ENCODE results near the gene REELD1. TPM values are rescaled to one million over a fixed set of nuclear protein-coding genes. Genes with fewer than 3 reads are reported as not detected.

The REELD1 gene
- total and polyA plus RNA-seq, 8 donors, result 0.30 to 0.73 TPM; not detected in 6

DNA sequence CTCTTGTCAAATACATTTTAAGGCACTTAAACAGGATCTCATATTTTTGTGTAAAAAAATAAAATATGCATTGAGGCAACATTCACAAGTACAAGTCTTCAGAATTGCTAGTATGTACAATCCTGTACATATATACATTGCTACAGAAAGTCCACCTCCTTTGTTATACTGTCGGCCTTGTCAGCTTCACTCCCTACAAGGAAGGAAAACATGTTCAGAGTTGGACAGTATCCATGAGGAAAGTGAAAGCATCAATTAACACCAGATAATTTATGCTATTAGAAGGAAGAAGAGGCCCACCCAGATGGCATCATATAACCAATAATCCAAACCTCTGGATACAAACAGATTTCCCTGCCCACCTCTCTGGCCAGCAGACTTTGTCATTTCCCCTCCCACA is 42.0 kb downstream of the REELD1 start:
- intact Hi-C loops (cut with DNase I; ENCODE audit: low total_unique reads), result no loop called here
- DNase-seq, result peak in 1 of 2 donors; percentile 30
- WGBS, 5 donors, result 22 to 59% (median 26%) methylated on average over 1 of the region's 1 CpG

DNA sequence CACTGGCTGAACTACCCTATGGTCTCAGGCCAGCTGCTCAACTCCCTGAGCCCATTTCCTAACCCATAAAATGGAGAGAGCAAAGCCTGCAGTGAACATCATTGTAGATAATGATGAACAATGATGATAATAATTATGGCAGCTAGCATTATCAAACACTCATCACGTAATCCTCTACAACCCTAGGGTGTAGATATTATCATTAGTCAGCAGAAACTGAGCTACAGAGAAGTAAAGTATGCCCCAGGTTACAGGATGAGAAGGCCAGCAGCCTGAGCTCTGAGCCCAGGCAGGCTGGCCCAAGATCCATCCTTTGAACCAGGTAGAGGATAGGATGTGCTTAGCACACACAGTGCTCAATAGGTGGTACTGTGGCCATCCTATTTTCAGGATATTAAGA is 43.2 kb downstream of the REELD1 start:
- H3K4me3 ChIP-seq, result no peak overlapping the region
- H3K9me3 ChIP-seq, result no peaks in the 10 kb centered on the region
- no peak for TF ChIP-seq EP300 (IDR thresholded peaks at IDR 0.05)
- TF ChIP-seq POLR2A (IDR thresholded peaks at IDR 0.05), result no peak
- TF ChIP-seq POLR2AphosphoS5 (IDR thresholded peaks at IDR 0.05), result no peak
- TF ChIP-seq, protein P1, sequence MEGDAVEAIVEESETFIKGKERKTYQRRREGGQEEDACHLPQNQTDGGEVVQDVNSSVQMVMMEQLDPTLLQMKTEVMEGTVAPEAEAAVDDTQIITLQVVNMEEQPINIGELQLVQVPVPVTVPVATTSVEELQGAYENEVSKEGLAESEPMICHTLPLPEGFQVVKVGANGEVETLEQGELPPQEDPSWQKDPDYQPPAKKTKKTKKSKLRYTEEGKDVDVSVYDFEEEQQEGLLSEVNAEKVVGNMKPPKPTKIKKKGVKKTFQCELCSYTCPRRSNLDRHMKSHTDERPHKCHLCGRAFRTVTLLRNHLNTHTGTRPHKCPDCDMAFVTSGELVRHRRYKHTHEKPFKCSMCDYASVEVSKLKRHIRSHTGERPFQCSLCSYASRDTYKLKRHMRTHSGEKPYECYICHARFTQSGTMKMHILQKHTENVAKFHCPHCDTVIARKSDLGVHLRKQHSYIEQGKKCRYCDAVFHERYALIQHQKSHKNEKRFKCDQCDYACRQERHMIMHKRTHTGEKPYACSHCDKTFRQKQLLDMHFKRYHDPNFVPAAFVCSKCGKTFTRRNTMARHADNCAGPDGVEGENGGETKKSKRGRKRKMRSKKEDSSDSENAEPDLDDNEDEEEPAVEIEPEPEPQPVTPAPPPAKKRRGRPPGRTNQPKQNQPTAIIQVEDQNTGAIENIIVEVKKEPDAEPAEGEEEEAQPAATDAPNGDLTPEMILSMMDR (IDR thresholded peaks at IDR 0.05), result no peak
- intact Hi-C loops (cut with DNase I; ENCODE audit: low total_unique reads), result no loop called here
- H3K27me3 ChIP-seq, result no peaks in the 10 kb centered on the region
- WGBS, 5 donors, result 91 to 100% (median 97%) methylated on average over 1 of the region's 1 CpG
- DNase-seq, result no peak
- peaks cover 0 to 32% (median 6%) of the 10 kb centered on the region in 4 donors for H3K4me1 ChIP-seq
- peaks cover 0 to 22% (median 14%) of the 10 kb centered on the region in 4 donors for H3K36me3 ChIP-seq
- no peak overlapping the region for H3K27ac ChIP-seq

More for the DNA sequence above, 42.0 kb downstream of the REELD1 start:
- TF ChIP-seq POLR2A (IDR thresholded peaks at IDR 0.05) (no peak), EP300 (IDR thresholded peaks at IDR 0.05) (no peak), POLR2AphosphoS5 (IDR thresholded peaks at IDR 0.05) (no peak)
- TF ChIP-seq, protein P1 (IDR thresholded peaks at IDR 0.05), result no peak
- Histone ChIP-seq H3K4me1 (peaks cover 0 to 34% (median 5%) of the 10 kb centered on the region in 4 donors), H3K4me3 (no peak overlapping the region), H3K9me3 (no peaks in the 10 kb centered on the region), H3K36me3 (peaks cover 0 to 22% (median 14%) of the 10 kb centered on the region in 4 donors), H3K27me3 (no peaks in the 10 kb centered on the region), H3K27ac (peak overlapping the region in 3 of 5 donors; percentile 9 to 56 (median 17))

DNA sequence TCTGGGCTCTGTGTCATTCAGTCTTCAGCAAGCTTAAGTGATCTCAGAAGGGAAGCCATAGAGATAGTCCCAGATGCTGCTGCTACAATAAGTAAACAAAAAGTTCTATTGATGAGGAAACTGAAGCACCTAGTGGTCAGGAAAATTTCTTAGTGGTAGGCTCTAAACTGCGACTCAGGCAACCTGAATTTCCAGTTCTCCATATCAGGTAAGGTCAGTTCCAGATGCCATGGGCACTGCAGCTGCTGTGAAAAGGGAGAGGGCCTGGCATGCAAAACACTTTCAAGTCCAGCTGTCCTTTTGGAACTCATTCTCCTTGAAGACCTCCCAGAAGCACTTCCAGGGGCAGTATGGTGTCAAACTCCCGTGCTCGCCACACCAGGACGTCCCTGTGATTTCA is 46.2 kb downstream of the REELD1 start:
- intact Hi-C loops (cut with DNase I; ENCODE audit: low total_unique reads), result no loop called here
- TF ChIP-seq POLR2A (IDR thresholded peaks at IDR 0.05), result no peak
- peak in 1 of 3 donors; percentile 16 for TF ChIP-seq POLR2AphosphoS5 (IDR thresholded peaks at IDR 0.05)
- Histone ChIP-seq H3K4me1 (peaks cover 0 to 23% (median 4%) of the 10 kb centered on the region in 4 donors), H3K36me3 (peaks cover 0 to 22% (median 14%) of the 10 kb centered on the region in 4 donors), H3K27me3 (no peaks in the 10 kb centered on the region), H3K9me3 (no peaks in the 10 kb centered on the region), H3K4me3 (no peak overlapping the region), H3K27ac (no peak overlapping the region)
- WGBS, 5 donors, result 70 to 76% (median 74%) methylated on average over 4 of the region's 4 CpGs
- peak; percentile 51 to 54 for DNase-seq

DNA sequence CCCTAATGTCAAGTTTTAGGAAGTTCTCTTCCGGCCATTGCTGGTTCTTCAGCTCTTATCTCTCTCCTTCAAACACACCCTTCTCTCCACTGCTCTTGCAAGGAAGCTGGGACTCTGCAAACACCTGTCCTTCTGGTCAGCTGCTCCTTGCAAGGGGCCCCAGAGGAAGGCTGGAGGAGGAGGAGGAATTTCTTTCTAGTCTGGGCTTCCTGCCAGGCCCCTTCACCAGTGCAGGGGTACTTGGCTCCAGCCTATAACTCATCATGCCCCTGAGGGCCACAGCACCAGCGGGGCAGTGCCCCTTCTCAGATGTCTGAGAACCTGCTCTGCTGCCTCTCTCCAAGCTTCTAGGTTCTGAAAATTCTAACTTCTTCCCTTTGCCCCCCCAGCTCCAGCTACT is 46.7 kb downstream of the REELD1 start:
- Histone ChIP-seq H3K27me3 (no peaks in the 10 kb centered on the region), H3K4me3 (no peak overlapping the region), H3K27ac (peak overlapping the region in 1 of 5 donors; percentile 29), H3K36me3 (peaks cover 0 to 21% (median 14%) of the 10 kb centered on the region in 4 donors), H3K4me1 (peaks cover 0 to 17% (median 4%) of the 10 kb centered on the region in 4 donors), H3K9me3 (no peaks in the 10 kb centered on the region)
- TF ChIP-seq, protein P1 (IDR thresholded peaks at IDR 0.05), result no peak
- TF ChIP-seq POLR2AphosphoS5 (IDR thresholded peaks at IDR 0.05), result no peak
- no peak for TF ChIP-seq EP300 (IDR thresholded peaks at IDR 0.05)
- no peak for TF ChIP-seq POLR2A (IDR thresholded peaks at IDR 0.05)
- no peak for DNase-seq
- WGBS, 5 donors, result 59 to 75% (median 65%) methylated on average over 2 of the region's 2 CpGs
- intact Hi-C loops (cut with DNase I; ENCODE audit: low total_unique reads), result no loop called here

DNA sequence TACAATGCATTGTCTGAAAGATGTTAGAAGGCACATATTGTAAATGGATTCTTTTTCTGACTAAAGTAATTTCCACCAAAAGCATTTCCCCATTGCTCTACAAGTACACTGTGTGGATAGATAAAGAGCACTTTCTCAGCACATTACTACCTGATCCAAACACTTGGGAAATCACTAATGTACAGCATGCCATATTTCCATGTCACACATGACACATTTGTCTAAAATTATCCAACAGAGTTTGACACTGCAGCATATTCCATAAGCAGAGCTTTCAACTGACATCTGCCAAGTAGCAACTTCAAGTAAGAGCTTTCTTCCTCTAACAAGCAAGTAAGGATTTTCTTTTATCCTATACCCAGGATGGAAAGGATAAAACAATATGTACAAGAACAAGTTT is 49.5 kb downstream of the REELD1 start:
- peaks cover 0 to 3% (median 0%) of the 10 kb centered on the region in 4 donors for H3K36me3 ChIP-seq
- H3K27me3 ChIP-seq, result no peaks in the 10 kb centered on the region
- peaks cover 0 to 15% (median 4%) of the 10 kb centered on the region in 4 donors for H3K4me1 ChIP-seq
- no peaks in the 10 kb centered on the region for H3K9me3 ChIP-seq
- H3K27ac ChIP-seq, result no peak overlapping the region
- intact Hi-C loops (cut with DNase I; ENCODE audit: low total_unique reads), result no loop called here
- no peak for DNase-seq
- H3K4me3 ChIP-seq, result no peak overlapping the region
- TF ChIP-seq EP300 (IDR thresholded peaks at IDR 0.05), result no peak

All from stomach (tissue), 9 donors.